K562 (cell line): ENCODE data around the gene DTL. TPM values are rescaled to one million over a fixed set of nuclear protein-coding genes. Genes with fewer than 3 reads are reported as not detected.

Experiments used
- MCM5 ChIP-seq: fragments of 450-650 bp; IDR thresholded peaks from 2 replicates; pipeline ENCODE4 v1.6.1; 2016; ENCODE audit warnings: low read depth
- MLLT1 ChIP-seq, 2 experiments: fragments of 450-650 bp; IDR thresholded peaks; 2 replicates each; pipeline ENCODE4 v1.6.1; 2016
- PHB ChIP-seq: fragments of 250-450 bp; sonication (Bioruptor Pico); IDR thresholded peaks from 2 replicates; pipeline ENCODE4 v1.5.0; 2021
- ZMIZ1 ChIP-seq, 2 experiments: fragments of 150-350 bp in 1 of 2; IDR thresholded peaks; 2 replicates each; pipeline ENCODE4 v1.6.1; 2012 to 2016; ENCODE audit warnings: low read depth in 2 of 2, low read length in 2 of 2, mild to moderate bottlenecking in 1 of 2, moderate library complexity in 1 of 2
- ZNF609 ChIP-seq: sonication (generic); formaldehyde crosslinking; IDR thresholded peaks from 2 replicates; pipeline ENCODE4 v1.8.1; 2023; ENCODE audit warnings: missing genetic modification reagents, mild to moderate bottlenecking, borderline replicate concordance
- polyA plus RNA-seq, 8 experiments: library from polyadenylated mRNA; depleted of rRNA in 4 of 8; stranded (reverse) in 5 of 8; unstranded in 3 of 8; fragments of >200 nt; fragmentation: Nextera tagmentation in 2 of 8; fragmentation: Illumina TruSeq in 1 of 8; extraction: Ambion mirVana in 2 of 8; extraction: Trizol in 1 of 8; gene quantifications; 2 replicates each; pipeline versions ENCODE4 v1.2.1 to v1.2.3, GENCODE V29; 2011 to 2014; ENCODE audit warnings: inconsistent platforms in 1 of 8, missing spikeins in 1 of 8
- total RNA-seq, 7 experiments: library from RNA; depleted of rRNA in 6 of 7; stranded (reverse); fragments of >200 nt in 6 of 7; fragmentation: Illumina TruSeq in 2 of 7; extraction: Trizol in 2 of 7; gene quantifications; 2 replicates each; pipeline versions ENCODE4 v1.2.1 to v1.2.3, GENCODE V29; 2011 to 2021; ENCODE audit warnings: low replicate concordance in 1 of 7

DTL gene
- total and polyA plus RNA-seq, 9 of the 15 experiments (the other 6 are each of a cell fraction or from before 2014, with no cell fraction given), result 38.3 to 81.0 (median 63.2) TPM

GRCh38 chr1:212113706-212114105 is 78.2 kb downstream of the DTL start (continued):
- TF ChIP-seq ZNF609 (CRISPR knock-in tag) (no peak), MLLT1 (IDR thresholded peaks at IDR 0.05) (no peak), ZMIZ1 (IDR thresholded peaks at IDR 0.05; ENCODE audit: low read depth in 2 of 2, low read length in 2 of 2) (no peak), MCM5 (no peak), PHB (no peak)
